ENCODE data around the gene CALR. TPM values are rescaled to one million over a fixed set of nuclear protein-coding genes. Genes with fewer than 3 reads are reported as not detected.
"Not testable (repeated sequence)": the region's sequence is repeated elsewhere in the genome, so short reads cannot be mapped to it uniquely, and the experiment has no call there.

Gene CALR
- total RNA-seq, 4 donors from 2014 or later: 349 to 570 (median 439) TPM

- ATAC-seq (ENCODE audit: low FRiP score): no peak
- DNase-seq (ENCODE audit: low spot score): no peak
- no peak for TF ChIP-seq CTCF (IDR thresholded peaks at IDR 0.05)
These were observed 31.2 kb upstream of the CALR start for GRCh38 chr19:12907166-12907565.

GRCh38 chr19:12912571-12912970 lies 25.8 kb upstream of the CALR start:
- DNase-seq (ENCODE audit: low spot score) (no peak), ATAC-seq (ENCODE audit: low FRiP score) (no peak)
- no peak for TF ChIP-seq CTCF (IDR thresholded peaks at IDR 0.05)

- ATAC-seq (ENCODE audit: low FRiP score): peak; percentile 57
- no peak for TF ChIP-seq CTCF (IDR thresholded peaks at IDR 0.05)
- DNase-seq (ENCODE audit: low spot score): no peak
These were observed 25.3 kb upstream of the CALR start for GRCh38 chr19:12913011-12913561.

- TF ChIP-seq CTCF (IDR thresholded peaks at IDR 0.05): no peak
- DNase-seq (ENCODE audit: low spot score) (no peak), ATAC-seq (ENCODE audit: low FRiP score) (no peak)
These were observed 24.3 kb upstream of the CALR start for GRCh38 chr19:12913851-12914690.

GRCh38 chr19:12915860-12916259 lies 22.5 kb upstream of the CALR start:
- DNase-seq (ENCODE audit: low spot score); ATAC-seq (ENCODE audit: low FRiP score): not testable (repeated sequence)

- no peak for TF ChIP-seq CTCF (IDR thresholded peaks at IDR 0.05)
- ATAC-seq (ENCODE audit: low FRiP score) (no peak), DNase-seq (ENCODE audit: low spot score) (no peak)
These were observed 20.2 kb upstream of the CALR start for GRCh38 chr19:12918253-12918652.

GRCh38 chr19:12921047-12921446 lies 17.4 kb upstream of the CALR start:
- TF ChIP-seq CTCF (IDR thresholded peaks at IDR 0.05): no peak
- ATAC-seq (ENCODE audit: low FRiP score): no peak
- DNase-seq (ENCODE audit: low spot score): no peak
